AG09319 (cell line): ENCODE measurements around the gene HEXD.

Source experiments
- DNase-seq: peaks from one replicate; pipeline ENCODE4 v3.0.0-alpha.2; 2010; ENCODE audit warnings: low read depth; ENCODE audit errors: extremely low read depth
- TF ChIP-seq, protein P1 (sequence below): IDR thresholded peaks from 2 replicates; pipeline ENCODE4 v1.5.1; 2011; ENCODE audit warnings: low read depth, mild to moderate bottlenecking, inconsistent platforms, low read length, moderate library complexity

The HEXD gene

DNA sequence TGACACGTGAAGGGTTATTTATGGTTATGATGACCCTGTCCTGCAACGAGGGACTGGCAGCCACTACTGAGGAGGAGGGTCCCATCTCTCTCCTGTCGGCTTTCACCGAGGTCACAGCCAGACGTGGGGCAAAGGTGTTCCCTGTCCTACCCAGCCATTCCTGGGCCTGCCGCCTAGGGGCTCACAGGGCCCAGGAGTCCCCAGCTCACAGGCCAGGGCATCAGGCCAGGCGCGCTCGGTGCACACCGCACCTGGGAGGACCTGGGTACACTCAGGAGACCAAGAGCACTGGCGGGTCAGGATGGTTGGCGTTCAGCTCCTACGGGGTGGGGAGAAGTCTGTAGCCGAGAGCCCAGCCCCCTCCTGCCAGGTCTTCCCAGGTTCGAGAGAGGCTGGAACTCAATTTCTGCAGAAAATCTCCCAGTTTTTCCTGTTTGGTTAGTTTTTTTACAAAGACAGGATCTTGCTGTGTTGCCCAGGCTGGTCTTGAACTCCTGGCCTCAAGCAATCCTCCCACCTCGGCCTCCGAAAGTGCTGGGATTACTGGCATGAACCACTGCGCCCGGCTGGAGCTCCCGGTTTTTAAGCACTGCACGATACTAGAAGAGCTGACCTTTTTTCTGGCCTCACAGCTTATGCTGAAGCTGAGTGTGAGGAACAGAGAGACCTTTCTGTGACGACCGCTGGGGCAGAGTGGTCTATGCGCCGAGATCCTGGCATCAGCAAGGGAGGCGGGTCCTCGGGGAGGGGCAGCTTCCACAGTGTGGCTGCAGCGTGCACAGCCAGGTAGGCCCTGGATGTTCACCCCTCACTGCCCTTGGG lies 24.7 kb downstream of the HEXD start:
- DNase-seq, result no peak
- TF ChIP-seq, protein P1, sequence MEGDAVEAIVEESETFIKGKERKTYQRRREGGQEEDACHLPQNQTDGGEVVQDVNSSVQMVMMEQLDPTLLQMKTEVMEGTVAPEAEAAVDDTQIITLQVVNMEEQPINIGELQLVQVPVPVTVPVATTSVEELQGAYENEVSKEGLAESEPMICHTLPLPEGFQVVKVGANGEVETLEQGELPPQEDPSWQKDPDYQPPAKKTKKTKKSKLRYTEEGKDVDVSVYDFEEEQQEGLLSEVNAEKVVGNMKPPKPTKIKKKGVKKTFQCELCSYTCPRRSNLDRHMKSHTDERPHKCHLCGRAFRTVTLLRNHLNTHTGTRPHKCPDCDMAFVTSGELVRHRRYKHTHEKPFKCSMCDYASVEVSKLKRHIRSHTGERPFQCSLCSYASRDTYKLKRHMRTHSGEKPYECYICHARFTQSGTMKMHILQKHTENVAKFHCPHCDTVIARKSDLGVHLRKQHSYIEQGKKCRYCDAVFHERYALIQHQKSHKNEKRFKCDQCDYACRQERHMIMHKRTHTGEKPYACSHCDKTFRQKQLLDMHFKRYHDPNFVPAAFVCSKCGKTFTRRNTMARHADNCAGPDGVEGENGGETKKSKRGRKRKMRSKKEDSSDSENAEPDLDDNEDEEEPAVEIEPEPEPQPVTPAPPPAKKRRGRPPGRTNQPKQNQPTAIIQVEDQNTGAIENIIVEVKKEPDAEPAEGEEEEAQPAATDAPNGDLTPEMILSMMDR, result no peak

DNA sequence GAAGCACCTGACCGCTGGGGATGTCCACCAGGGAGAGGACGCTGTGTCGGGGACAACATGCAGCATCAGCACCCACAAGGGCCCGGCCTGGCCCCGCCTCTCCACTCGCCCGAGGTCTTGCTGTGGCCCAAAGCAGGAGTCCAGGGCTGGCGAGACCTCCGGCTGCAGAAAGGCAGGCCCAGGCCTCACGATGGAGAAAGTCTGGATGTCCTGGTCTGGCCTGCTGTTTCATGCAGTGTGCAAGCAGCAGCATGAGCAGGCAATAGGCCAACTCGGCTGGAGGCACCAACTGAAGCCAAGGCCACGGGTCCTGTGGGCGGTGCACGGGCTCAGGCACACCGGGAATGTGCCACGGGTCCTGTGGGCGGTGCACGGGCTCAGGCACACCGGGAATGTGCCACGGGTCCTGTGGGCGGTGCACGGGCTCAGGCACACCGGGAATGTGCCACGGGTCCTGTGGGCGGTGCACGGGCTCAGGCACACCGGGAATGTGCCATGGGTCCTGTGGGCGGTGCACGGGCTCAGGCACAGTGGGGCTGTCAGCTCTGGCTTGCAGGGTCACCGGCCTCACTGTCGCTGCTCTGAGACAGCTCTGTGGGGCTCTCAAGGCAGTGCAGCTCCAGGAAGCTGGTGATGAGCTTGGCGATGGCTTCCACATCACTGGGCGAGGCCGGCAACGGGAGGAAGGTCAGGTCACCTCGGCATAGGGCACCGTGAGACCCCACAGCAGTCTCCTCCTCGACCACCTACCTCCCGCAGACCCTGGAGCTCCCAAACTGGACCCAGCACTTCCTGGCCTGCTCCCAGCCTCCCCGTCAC lies 25.5 kb downstream of the HEXD start:
- DNase-seq, result no peak
- TF ChIP-seq, protein P1, result no peak

DNA sequence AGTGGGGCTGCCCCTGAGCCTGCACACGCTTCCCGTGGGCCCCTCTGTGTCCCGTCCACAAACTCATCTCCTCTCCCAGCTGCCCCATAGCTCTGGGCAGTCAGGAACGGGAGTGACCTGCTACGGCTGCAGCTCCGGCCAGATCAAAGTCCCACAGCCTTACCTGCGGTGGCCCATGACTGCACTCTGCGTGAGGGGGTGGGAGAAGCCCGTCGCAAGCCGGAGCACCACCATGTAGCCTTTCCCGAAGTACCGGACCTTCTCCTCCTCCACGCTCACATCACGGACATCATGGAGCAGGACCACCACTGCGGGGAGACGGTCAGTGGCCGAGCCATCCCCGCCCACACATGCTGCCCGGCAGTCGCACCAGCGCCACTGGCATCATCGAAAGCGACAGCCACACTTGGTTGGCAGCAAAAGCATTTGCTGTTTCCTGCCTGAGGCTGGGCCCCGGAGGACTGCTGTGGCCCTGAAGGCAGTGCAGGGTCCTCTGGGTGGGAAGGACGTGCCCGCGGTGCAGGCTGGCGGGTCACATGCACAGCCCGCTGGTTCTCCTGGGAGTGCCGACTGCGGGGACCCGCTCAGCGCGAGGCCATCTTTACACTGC lies 26.2 kb downstream of the HEXD start:
- no peak for DNase-seq
- TF ChIP-seq, protein P1, result no peak

DNA sequence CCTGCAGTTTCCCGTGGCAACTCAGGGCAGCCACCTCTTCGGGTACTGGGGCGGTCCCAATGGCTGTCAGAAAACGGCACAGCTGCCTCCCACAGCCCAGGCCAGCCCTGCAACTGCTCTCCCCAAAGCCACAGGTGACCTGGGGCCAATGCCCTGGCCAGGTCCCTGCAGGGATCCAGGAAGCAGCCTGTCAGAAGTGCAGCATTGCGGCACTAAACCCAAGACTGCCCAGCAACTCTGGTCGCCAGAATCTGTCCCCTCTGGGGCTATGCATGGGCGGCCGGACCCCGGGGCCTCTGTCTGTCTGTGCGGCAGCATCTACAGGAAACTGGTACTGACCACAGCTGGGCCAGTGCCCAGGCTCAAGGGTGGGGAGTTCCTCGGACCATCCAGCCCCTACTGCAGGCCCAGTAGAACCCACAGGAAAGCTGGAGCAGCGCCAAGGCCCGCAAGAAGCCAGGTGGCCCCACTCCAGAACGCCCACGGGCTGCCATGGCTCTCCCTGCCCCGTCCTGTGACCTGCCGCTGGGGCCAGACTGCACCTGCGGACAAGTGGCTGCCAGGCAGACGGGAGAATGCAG lies 26.9 kb downstream of the HEXD start:
- DNase-seq, result no peak
- TF ChIP-seq, protein P1, result no peak

DNA sequence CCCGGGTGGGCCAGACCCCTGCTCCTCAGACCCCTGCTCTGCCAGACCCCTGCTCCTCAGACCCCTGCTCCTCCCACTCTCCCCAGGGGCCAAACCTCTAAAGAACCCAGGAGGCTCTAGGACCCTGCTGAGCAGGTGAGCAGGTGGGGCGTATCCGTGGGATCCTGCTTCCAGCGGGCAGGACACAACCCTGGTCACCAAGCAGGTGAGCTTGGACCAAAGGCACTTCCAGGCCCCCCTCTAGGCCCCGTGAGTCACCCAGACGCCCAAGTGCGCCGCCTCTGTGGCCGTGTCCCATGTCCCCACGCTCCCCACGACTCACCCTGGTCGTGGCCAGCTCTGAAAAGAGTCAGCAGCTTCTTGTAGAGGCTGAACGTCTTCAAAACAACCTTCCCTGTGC lies 27.4 kb downstream of the HEXD start:
- TF ChIP-seq, protein P1, result no peak
- no peak for DNase-seq

DNA sequence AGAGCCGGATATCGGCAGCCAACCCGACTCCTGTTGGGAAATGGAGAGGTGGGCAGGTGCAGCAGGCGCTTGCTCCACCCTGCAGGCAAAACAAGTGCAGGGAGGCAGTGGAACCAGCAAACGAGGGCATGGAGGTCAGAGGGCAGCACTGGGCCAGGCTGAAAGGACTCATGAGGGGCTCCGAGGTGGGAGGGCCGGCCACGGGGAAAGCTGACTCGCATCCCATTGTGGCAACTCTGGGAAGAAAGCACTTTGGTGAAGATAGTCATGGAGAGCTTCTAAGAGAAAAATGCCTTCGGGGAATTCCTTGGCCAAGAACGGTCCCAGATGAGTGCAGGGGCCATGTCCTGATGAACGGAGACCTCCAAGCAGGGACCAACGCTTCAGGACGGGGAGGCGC lies 28.0 kb downstream of the HEXD start:
- no peak for DNase-seq
- TF ChIP-seq, protein P1, result no peak
